Osteocyte (in vitro differentiated cells): ENCODE results near the gene RAB6C. TPM values are rescaled to one million over a fixed set of nuclear protein-coding genes. Genes with fewer than 3 reads are reported as not detected.
"Not testable (repeated sequence)": the region's sequence is repeated elsewhere in the genome, so short reads cannot be mapped to it uniquely, and the experiment has no call there.

Experiments
- DNase-seq: peaks from one replicate; pipeline ENCODE4 v3.0.0; 2021; ENCODE audit warnings: mixed read lengths; ENCODE audit not compliant: unreplicated experiment; ENCODE audit errors: extremely low spot score
- H3K27ac Mint-ChIP-seq: one replicate; pipeline ENCODE4 v1.8.0; 2021; ENCODE audit warnings: mild to moderate bottlenecking, mixed read lengths; ENCODE audit not compliant: unreplicated experiment
- H3K27me3 Mint-ChIP-seq: one replicate; pipeline ENCODE4 v1.8.0; 2021; ENCODE audit warnings: mixed read lengths; ENCODE audit not compliant: unreplicated experiment
- H3K36me3 Mint-ChIP-seq: one replicate; pipeline ENCODE4 v1.8.0; 2021; ENCODE audit warnings: mixed read lengths; ENCODE audit not compliant: unreplicated experiment
- H3K4me1 Mint-ChIP-seq: one replicate; pipeline ENCODE4 v1.8.0; 2021; ENCODE audit warnings: mixed read lengths; ENCODE audit not compliant: unreplicated experiment
- H3K4me3 Mint-ChIP-seq: one replicate; pipeline ENCODE4 v1.8.0; 2021; ENCODE audit warnings: mild to moderate bottlenecking, moderate library complexity, mixed read lengths; ENCODE audit not compliant: unreplicated experiment
- H3K9me3 Mint-ChIP-seq: one replicate; pipeline ENCODE4 v1.8.0; 2021; ENCODE audit warnings: mixed read lengths; ENCODE audit not compliant: unreplicated experiment
- CTCF ChIP-seq: fragments of 200-600 bp; sonication (generic); IDR thresholded peaks from 2 replicates; pipeline ENCODE4 v1.5.0; 2021; ENCODE audit warnings: antibody characterized with exemption, mild to moderate bottlenecking, moderate library complexity
- total RNA-seq: library from RNA; stranded (reverse); gene quantifications from 2 replicates; pipeline ENCODE4 v1.2.1, GENCODE V29; 2021

RAB6C gene
- total RNA-seq, 1 donor from 2014 or later = not detected

GRCh38 chr2:129945557-129945956 is 33.9 kb upstream of the RAB6C start:
- TF ChIP-seq CTCF = no peak

GRCh38 chr2:129947712-129948111 is 31.8 kb upstream of the RAB6C start:
- H3K27me3 Mint-ChIP-seq, DNase-seq, H3K4me3 Mint-ChIP-seq, H3K9me3 Mint-ChIP-seq, H3K27ac Mint-ChIP-seq, H3K4me1 Mint-ChIP-seq, H3K36me3 Mint-ChIP-seq: not testable (repeated sequence)

More at GRCh38 chr2:129945557-129945956, 33.9 kb upstream of the RAB6C start:
- Mint-ChIP-seq H3K9me3 (no peaks in the 10 kb centered on the region), H3K4me1 (no peaks in the 10 kb centered on the region), H3K36me3 (no peaks in the 10 kb centered on the region), H3K27ac (no peak overlapping the region), H3K27me3 (peaks cover 3% of the 10 kb centered on the region), H3K4me3 (no peak overlapping the region)
- DNase-seq = no peak

GRCh38 chr2:129956171-129956570 is 23.3 kb upstream of the RAB6C start:
- not testable (repeated sequence) for H3K4me3 Mint-ChIP-seq, H3K27me3 Mint-ChIP-seq, DNase-seq, H3K4me1 Mint-ChIP-seq, H3K27ac Mint-ChIP-seq, H3K36me3 Mint-ChIP-seq, H3K9me3 Mint-ChIP-seq

- H3K27me3 Mint-ChIP-seq = no peaks in the 10 kb centered on the region
- no peak for DNase-seq
- no peak overlapping the region for H3K4me3 Mint-ChIP-seq
- TF ChIP-seq CTCF = no peak
- H3K9me3 Mint-ChIP-seq = no peaks in the 10 kb centered on the region
- no peaks in the 10 kb centered on the region for H3K4me1 Mint-ChIP-seq
- H3K27ac Mint-ChIP-seq = no peak overlapping the region
- no peaks in the 10 kb centered on the region for H3K36me3 Mint-ChIP-seq
Observed at GRCh38 chr2:129957891-129958290, 21.6 kb upstream of the RAB6C start.

- not testable (repeated sequence) for H3K36me3 Mint-ChIP-seq, H3K9me3 Mint-ChIP-seq, H3K4me1 Mint-ChIP-seq, H3K4me3 Mint-ChIP-seq, DNase-seq, H3K27ac Mint-ChIP-seq, H3K27me3 Mint-ChIP-seq
Observed at GRCh38 chr2:129958736-129959135, 20.7 kb upstream of the RAB6C start.

- not testable (repeated sequence) for H3K9me3 Mint-ChIP-seq, H3K4me1 Mint-ChIP-seq, DNase-seq, H3K4me3 Mint-ChIP-seq, H3K27me3 Mint-ChIP-seq, H3K36me3 Mint-ChIP-seq, H3K27ac Mint-ChIP-seq
Observed at GRCh38 chr2:129968605-129969004, 10.9 kb upstream of the RAB6C start.

- Mint-ChIP-seq H3K27me3 (peaks cover 25% of the 10 kb centered on the region), H3K36me3 (no peaks in the 10 kb centered on the region), H3K4me1 (peaks cover 4% of the 10 kb centered on the region), H3K9me3 (no peaks in the 10 kb centered on the region), H3K4me3 (no peak overlapping the region), H3K27ac (no peak overlapping the region)
- TF ChIP-seq CTCF = no peak
- no peak for DNase-seq
Observed at GRCh38 chr2:129975016-129975774, 4.3 kb upstream of the RAB6C start.

GRCh38 chr2:129976969-129977368 is 2.5 kb upstream of the RAB6C start:
- not testable (repeated sequence) for H3K4me1 Mint-ChIP-seq, DNase-seq, H3K27ac Mint-ChIP-seq, H3K36me3 Mint-ChIP-seq, H3K4me3 Mint-ChIP-seq, H3K9me3 Mint-ChIP-seq
- H3K27me3 Mint-ChIP-seq = peaks cover 35% of the 10 kb centered on the region
